GM18505 (cell line): ENCODE measurements around the gene RXFP1.

Experiments used
- ATAC-seq: cut with Tn5 transposase; IDR thresholded peaks from one replicate; pipeline ENCODE4 v1.9.1; 2021; ENCODE audit not compliant: unreplicated experiment
- POLR2A ChIP-seq: IDR thresholded peaks from 4 replicates; pipeline ENCODE4 v1.6.1; 2011; ENCODE audit warnings: borderline replicate concordance; ENCODE audit not compliant: insufficient read depth, insufficient read length; ENCODE audit errors: extremely low read depth

RXFP1 gene

DNA sequence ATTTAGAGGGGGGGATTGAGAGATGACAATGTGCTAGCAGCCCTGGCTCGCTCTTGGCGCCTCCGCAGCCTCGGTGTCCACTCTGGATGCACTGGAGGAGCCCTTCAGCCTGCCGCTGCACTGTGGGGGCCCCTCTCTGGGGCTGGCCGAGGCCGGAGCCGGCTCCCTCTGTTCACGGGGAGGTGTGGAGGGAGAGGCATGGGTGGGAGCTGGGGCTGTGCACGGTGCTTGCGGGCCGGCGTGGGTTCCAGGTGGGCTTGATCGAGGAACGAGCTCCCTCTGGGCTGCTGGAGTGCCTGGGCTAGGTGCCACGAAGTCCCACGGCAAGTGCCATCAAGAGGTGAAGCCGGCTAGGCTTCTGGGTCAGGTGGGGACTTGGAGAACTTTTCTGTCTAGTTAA is 143.1 kb downstream of the RXFP1 start:
- ATAC-seq = no peak

DNA sequence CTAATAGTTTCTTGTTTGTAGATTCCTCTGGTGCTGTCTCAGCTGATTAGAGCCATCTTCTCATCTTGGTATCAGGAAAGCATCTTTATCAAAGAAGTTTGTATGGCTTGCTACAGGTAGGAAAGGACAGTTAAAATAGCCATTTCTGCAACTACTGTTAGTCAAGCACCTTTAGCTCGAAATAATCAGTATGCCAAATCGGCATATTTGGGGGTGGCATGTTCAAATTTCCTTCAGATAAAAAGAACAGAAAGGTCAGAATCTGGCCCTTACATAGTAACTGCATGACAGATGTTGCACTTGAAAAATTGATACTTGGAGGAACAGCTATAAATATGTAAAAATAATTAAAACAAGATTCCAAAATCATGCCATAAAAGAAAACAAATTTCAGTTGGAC is 145.2 kb downstream of the RXFP1 start:
- no peak for ATAC-seq

More for the DNA sequence above, 143.1 kb downstream of the RXFP1 start:
- TF ChIP-seq POLR2A = no peak

DNA sequence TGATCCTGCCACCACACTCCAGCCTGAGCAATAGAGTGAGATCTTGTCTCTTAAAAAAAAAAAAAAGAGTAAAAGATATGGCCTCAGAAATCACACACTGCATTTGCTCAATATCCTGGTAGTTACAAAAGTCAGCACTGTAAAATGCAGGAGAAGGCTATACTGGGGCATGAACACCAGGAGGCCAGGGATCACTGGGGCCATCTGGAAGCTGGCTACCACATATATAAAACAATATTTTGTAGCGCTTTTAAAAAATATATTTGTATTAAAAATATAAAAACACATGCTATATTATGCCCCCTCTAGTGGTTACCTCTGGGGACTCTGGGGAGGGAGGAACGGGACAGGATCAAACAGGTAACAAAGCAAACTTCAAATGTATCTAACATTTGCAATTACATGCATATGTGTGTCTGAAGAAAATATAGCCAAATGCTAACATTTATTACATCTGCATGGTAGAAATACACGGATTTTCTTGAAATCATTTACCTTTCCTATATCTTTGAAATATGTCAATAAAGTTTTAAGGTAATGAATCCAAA is 146.0 kb downstream of the RXFP1 start:
- TF ChIP-seq POLR2A = no peak
- no peak for ATAC-seq

More for the DNA sequence above, 145.2 kb downstream of the RXFP1 start:
- TF ChIP-seq POLR2A = no peak

DNA sequence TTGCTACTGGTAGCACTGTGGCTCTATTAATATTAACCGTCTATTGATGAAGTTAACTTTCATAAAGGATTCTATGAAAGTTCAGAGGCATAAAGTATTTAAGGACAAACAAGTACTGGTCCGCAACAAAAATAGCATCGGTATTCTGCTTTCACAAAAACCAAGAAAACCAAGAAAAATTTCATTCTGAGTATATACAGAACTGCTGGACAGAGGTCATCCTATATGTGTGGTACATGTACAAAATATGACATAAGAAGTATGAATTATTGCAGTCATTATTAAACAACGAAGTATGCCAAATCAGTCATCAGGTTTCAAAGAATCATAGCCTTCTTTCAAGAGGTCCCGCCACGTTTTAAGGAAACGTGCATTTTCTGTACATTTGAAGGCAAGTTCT is 147.6 kb downstream of the RXFP1 start:
- no peak for ATAC-seq

DNA sequence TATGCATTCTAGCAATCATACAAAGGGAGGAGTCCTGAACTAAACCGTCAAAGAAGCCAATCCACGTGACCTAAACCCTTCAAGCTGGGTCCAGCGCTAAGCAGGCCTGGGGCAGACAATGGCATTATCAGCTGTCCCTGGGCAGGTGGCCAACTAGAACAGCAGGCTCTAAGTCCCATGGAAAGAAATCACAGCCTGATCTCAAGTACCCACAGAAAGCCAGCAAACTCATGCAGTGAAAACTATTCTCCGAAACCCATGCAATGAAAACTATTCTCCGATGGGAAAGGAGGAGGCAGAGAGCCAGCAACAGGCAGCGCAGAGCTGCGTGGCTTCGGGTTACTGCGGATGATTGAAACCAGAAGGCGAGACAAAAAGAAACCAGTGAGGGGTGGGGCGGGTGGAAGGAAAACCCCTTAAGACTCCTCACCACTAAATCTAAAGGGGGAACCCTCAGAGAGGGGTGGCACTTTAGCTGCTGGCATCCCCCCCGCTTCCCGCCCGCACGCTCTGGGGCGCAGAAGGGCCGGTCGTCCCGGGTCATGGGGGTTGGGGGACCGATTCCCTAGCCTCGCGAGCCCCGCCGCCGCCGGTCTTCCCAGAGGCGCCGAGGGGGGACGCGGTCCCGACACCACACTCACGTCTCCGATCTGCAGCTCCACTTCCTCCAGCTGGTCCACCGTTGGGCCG is 149.4 kb downstream of the RXFP1 start:
- peak; percentile 32 for ATAC-seq
- TF ChIP-seq POLR2A = peak; percentile 49

More for the DNA sequence above, 147.6 kb downstream of the RXFP1 start:
- TF ChIP-seq POLR2A = no peak

DNA sequence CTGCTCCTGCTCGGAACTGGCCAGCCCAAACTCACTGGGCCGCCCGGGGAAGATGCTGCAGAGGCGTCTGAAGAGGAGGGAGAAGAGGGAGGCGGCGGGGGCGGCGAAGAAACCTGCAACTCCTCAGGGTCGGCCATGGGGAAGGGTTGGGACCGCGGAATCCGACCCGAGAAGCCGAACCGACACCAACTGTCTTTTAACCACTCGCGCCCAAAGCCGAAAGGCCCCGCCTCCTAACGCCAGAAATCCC is 149.9 kb downstream of the RXFP1 start, which contains the start of gene C4orf46:
Gene C4orf46, minus strand, starts transcription at position 223 of the 250 bp plus-strand sequence. Its CDS starts 86 bp downstream, at position 137.
- ATAC-seq = no peak
- peak; percentile 28 for TF ChIP-seq POLR2A

DNA sequence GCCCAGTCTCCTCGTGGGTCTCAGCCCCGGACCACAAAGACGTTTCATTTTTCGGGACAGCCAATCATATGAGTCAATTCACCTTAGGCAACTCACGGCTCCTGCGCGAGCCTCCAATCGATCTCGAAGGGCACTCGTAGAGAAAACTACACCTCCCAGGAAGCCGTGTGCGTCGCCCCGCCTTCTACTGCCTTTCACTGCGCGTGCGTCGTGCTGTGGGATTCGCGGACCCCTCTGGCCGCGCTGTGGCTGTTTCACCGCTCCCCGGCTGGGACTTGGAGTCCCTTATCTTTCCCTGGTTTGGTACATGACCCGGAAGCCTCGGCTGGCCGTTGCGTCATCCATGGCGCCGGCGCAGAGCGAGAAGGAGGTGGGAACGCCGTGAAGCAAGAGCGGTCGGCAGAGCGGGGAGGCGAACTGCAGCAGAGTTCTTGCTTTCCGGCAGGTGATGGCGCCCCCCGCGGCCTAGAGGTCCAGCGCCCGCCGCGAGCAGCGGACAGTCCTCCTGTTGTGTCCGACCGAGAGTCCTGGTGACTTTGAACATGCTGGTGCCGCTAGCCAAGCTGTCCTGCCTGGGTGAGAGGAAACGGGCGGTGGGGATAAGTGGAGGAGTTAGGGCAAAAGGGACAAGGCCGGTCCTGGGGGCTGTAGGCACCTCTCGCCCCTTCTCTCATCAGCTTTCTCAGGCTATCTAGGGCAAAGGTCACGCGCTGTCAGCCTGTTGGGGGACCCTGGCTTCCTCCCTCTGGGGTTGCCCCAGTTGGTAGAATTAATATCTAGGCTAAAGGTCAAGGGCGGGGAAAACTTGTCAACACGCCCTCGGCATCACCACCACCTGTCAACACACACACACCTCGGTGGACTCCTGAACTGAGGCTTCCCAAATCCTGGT is 150.5 kb downstream of the RXFP1 start, which contains the start of gene ETFDH:
Gene ETFDH, plus strand, starts transcription at position 382 of the 892 bp plus-strand sequence. Its CDS starts 161 bp downstream, at position 543.
- peak; percentile 84 for ATAC-seq
- TF ChIP-seq POLR2A = peak; percentile 54

DNA sequence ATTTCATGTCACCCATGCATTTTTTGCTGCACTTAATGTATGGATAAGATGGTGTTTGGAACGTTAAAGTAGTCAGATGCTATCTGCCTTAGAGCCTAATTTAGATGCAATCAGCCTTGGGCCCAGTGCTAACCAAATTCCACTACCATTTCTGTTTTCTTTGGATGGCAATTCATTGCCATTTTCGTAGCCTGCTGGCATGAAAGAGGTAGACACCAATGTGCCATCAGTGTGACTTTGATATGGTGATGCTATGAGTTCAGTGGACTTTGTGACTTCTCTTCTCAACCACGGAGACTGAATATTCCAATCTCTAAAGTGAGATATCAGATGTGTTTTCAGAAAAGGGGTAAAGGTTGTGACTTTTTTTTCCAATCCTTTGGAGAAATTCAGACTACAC is 152.0 kb downstream of the RXFP1 start:
- no peak for TF ChIP-seq POLR2A
- no peak for ATAC-seq

DNA sequence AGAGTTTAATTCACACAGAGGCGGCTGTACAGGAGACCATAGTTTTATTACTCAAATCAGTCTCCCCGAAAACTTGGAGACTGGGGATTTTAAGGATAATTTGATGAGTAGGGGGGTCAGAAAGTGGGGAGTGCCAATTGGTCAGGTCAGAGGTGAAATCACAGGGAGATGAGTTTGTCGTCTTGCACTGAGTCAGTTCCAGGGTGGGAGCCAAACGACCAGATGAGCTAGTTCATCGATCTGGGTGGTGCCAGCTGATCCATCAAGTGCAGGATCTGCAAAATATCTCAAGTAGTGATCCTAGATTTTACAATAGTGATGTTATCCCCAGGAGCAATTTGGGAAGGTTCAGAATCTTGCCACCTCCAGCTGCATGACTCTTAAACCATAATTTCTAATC is 154.4 kb downstream of the RXFP1 start:
- TF ChIP-seq POLR2A = no peak
- ATAC-seq = no peak

DNA sequence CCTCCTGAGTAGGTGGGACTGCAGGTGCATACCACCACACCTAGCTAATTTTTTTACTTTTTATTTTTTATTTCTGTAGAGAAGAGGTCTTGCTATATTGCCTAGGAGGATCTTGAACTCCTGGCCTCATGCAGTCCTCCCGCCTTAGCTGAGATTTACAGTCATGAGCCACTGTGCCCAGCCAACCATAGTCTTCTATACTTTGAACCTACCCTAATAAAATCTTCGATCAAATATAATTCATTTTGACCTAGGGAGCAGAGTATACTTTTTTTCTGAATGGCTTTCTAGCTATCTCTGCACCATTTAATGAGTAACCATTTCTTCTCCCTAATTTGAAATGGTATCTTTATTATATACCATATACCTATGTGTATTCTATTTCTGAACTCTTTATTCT is 157.1 kb downstream of the RXFP1 start:
- ATAC-seq = no peak
- no peak for TF ChIP-seq POLR2A

DNA sequence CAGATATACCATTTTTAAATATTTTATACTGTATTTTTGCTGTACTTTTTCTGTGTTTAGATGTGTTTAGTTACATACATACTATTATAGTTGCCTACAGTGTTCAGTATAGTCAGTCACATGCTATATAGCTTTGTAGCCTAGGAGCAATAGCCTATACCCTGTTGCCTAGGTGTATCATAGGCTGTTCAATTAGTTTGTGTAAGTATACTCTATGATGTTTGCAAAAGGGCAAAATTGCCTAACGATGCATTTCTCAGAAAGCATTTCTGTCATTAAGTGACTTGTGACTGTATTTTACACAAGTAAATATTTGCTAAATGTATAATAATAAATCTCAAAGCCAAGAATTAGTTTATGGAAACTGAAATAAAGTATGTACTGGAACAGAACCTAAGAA is 159.9 kb downstream of the RXFP1 start:
- no peak for TF ChIP-seq POLR2A
- ATAC-seq = no peak

DNA sequence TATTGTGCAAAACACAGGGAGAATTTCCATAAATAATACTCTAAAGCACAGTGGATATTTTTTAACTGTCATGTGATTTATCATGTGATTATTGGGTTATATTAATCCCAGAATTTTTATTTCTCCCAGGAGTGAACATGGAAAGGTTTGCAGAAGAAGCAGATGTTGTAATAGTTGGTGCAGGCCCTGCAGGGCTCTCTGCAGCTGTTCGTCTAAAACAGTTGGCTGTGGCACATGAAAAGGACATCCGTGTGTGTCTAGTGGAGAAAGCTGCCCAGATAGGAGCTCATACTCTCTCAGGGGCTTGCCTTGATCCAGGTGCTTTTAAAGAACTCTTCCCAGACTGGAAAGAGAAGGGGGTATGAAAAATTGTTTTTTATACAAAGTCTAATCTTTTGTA is 160.4 kb downstream of the RXFP1 start:
- no peak for ATAC-seq
- TF ChIP-seq POLR2A = no peak

DNA sequence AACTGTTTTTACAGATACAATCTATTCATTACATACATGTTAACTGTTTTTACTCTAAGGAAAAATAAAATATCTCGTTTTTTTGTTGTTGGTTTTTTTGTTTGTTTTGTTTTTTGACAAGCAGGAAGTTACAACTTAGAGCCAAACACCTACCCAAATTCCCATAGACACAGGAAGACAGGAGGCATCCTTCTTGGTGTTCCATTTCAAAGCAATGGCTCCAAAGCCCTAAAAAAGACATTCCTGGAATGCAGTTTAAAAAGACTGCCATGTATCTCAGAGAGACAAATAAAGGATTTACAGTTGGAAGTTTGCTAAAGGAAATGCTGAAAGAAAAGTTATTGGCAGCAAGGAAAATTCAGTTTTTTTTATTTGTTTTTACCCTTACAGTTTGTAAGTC is 167.1 kb downstream of the RXFP1 start:
- no peak for TF ChIP-seq POLR2A
- no peak for ATAC-seq
